SW480 (cell line): ENCODE data around the gene SPTBN2.
"Not testable (repeated sequence)": the region's sequence is repeated elsewhere in the genome, so short reads cannot be mapped to it uniquely, and the experiment has no call there.

Experiments
- DNase-seq: peaks from one replicate; pipeline ENCODE4 v3.0.0-alpha.2; 2016; ENCODE audit warnings: low spot score

Gene SPTBN2

DNA sequence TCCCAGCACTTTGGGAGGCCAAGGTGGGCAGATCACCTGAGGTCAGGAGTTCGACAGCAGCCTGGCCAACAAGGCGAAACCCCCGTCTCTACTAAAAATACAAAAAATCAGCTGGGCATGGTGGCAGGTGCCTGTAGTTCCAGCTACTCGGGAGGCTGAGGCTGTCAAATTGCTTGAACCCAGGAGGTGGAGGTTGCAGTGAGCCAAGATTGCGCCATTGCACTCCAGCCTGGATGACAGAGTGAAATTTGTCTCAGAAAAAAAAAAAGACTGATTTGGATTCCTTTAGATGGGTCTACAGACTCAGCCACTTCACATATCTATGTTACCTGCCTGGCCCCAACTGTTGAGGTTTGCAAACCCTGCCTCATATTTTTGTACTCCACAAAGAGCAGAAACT lies 4.8 kb downstream of the SPTBN2 start:
- DNase-seq = not testable (repeated sequence)

DNA sequence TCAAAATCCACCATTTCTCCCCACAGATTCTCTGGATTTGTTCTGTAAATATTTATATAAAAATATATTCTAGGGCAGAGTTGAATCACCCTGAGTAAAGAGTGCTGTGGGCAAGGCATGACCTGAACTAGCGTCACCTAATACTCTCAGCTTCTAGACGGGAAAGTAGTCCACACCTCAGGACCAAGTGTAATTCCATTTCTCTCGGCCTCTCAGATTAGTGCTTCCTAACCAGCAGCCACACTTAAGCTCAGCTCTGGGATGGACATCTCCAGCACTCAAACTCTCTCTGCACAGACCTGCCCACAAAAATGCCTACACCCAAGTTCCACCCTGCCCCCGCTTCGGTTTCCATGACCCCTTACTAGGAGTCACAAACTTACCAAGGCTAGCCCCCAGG lies 5.3 kb downstream of the SPTBN2 start:
- no peak for DNase-seq

DNA sequence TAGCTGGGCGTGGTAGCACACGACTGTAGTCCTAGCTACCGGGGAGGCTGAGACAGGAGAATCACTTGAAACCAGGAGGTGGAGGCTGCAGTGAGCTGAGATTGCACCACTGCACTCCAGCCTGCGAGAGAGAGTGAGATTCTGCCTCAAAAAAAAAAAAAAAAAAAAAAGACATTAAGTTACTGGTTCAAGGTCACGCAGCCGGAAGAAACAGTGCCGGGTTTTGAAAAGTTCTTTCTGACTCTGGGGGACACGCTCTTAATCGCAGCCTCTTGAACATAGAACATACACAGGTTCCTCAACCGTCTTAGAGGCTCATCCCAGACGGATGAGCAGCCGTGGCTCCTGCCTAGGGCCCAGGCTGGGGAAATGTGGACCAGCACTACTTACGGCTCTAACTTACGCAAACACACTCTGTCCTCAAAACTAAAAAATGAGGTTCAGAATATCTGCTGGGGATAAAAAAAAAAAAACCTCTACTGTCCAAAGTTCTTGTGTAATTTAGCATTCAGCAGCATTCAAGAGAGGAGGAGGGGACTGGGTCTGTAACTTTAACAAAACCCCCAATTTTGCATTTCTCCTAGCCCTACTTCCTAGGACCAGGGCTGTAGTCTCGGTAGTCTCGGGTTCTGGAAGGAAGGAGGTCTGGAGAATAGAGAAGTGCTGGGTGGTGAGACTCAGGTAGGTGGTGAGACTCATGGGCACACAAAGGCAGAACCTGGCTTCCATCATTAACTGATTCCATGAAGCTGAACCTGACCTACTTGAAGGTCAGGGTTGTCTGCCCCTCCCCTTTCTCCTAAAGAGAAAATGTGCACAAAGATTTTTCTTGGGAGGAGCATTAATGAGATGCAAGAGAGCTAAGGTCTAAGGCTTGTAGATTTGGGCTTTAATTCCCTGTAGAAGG lies 6.0 kb downstream of the SPTBN2 start:
- no peak for DNase-seq

DNA sequence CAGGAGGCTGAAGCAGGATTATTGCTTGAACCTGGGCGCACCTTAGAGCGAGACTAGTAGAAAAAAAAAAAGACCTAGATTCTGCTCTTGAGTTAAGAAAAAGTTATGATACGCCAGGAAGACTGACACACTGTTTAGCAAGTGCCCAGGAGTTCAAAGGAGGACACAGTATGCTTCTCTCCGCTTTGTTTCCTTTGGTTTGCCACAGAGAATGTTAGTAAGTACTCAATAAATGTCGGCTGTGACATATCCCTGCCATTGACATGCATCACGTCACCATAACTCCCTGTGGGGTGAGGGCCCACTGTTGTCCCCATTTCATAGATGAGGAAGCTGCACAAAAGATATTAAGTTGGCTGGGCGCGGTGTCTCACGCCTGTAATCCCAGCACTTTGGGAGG lies 7.1 kb downstream of the SPTBN2 start:
- DNase-seq = no peak

DNA sequence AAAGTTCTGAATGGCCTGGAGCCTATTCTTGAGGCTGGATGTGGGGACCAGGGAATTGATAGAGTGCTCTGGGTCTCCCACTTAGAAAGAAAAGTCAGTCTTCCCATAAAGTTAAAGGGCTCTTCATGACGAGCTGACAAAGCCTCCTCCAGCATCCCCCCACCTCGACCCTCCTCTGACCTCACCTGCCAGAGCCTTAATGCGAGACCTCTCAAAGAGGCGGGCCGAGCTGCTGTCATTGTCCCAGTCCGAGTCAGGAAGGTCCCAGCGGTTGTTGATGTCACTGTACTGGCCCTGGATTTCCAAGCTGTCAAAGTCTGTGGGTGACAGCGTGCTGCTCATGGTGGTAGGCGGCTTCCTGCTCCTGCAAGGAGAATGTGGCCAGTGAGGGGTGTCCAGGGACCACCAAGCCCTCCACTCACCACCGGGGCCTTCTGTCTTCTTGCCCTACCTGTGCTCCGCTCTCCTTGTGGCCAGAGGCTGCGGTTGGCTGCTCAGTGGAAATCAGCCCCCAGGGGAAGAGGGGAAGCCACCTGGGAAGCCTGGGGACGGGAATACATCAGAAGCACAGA lies 8.0 kb downstream of the SPTBN2 start:
- no peak for DNase-seq

DNA sequence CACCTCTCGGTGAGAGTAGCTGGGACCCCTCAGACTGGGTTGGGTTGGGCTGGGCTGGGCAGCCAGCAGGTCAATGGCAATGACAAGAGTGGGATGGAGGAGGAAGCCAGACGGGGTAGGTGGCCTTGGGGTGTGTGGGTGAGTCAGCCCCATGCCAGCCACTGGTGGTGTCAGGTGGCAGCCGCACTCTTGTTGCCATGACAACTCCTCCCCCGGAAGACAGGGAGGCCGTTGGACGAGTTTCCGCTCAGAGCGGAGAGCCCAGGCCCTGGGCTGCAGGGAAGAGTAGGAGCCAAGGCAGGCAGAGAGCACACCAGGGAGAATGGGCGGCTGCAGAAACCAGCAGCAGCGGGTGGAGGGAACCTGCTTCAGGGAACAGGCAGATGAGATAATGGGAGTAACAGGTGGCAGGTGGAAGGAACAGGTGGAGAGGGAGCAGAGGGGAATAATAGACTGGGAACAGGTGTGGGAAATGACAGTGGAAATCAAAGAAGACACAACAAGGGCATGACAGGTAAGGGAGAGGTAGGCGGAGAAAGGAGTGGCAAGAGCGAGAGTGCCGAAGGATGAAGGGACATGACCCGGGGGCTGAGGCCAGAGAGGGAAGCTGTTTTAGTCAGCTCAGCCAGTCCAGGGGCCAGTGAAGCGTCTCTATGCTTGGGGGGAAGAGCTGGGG lies 8.7 kb downstream of the SPTBN2 start:
- peak; percentile 97 for DNase-seq

DNA sequence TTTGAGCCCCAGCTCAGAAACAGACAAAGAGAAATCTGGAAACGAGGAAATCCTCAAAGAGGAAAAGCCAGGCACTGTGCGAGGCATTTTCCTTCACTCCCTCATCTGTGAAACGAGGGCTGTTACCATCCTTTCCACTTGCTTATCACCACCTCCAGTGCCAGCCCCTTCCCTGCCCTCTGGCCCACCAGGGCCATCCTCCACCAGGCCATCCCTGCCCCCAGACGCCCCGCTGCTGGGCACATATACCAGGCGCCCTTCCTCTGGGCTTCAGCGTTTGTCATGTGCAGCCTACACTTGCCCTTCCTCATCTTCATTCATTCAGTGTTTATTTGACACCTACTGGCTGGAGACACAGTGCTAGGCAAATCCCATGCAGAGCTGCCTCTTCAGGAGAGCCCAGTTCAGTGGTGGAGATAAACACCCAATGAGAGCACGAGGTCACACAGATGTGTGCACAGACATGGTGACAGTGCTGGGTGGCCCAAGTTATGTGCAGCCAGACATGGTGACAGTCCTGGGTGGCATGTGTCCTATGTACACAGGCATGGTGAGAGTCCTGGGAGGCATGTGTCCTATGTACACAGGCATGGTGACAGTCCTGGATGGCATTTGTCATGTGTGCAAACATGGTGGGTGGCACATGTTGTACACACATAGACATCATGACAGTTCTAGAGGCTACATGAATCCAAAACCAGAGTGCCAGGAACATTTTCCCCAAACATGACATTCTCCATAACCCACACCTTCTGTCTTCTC lies 9.7 kb downstream of the SPTBN2 start:
- DNase-seq = no peak

DNA sequence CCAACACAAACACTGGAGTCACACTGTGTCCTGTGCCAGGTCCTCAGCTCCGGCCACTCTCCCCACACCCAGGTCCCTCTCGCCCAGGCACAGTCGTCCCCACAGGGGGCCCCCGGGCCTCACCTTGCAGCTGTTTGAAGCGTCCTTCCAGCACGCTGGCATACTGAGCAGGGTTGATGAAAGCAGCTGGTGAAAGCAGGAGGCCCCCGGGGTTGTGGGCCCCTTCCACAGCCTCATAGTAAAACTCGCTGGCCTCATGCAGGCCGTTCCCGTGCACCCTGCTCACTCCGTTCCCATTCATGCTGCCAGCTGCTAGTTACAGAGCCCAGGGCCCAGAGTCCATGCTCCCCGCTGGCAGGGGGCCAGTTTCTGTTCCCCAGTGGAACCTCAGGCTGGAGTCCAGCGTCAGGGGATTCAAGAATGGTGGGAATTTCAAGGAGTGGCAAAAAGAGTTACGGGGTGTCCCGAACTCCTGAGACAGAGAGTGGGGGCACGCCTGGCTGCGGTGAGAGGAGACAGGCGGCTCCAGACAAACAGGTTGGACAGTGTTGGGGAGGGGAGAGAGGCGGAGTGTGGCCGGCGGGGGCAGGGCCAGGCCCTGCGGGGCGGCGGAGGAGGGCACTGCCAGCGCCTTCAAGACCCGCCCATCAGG lies 10.6 kb downstream of the SPTBN2 start:
- no peak for DNase-seq

DNA sequence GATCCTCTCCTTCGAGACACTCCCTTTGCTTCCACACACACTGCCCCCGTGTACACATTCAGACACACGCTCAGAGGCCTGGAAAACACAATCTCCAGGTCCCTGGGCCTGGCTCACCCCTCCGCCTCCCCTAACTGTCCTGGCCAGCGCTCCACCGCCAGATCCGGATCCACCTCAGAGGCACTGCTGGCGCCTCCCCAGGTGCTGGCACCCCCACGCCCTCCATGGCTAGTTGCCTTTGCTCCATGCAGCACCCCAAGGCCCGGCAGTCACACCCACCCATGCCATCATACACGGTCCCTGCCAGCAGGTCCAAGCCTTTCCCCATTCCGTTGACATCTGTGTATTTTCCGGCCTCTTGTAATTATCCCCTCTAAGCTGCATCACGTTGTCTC lies 11.1 kb downstream of the SPTBN2 start:
- no peak for DNase-seq

DNA sequence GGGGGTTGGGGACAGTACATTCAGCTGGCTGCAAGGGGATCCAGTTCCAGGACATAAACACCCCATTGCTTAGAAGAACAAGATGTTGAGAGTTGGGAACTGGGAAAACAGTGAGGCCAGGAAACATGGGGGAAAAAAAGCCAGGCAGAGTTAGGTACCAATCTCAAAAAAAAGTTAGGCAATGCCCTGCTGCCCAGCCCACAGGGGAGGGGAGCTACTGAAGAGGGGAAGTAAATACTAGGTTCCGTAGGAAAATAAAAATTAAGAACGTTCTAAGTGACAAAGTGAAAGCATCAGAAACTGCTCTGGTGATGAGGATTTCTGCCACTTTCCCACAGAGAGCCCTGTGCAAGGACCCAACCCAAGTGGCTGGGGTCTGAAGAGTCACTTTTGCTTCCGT lies 12.0 kb downstream of the SPTBN2 start:
- DNase-seq = no peak

DNA sequence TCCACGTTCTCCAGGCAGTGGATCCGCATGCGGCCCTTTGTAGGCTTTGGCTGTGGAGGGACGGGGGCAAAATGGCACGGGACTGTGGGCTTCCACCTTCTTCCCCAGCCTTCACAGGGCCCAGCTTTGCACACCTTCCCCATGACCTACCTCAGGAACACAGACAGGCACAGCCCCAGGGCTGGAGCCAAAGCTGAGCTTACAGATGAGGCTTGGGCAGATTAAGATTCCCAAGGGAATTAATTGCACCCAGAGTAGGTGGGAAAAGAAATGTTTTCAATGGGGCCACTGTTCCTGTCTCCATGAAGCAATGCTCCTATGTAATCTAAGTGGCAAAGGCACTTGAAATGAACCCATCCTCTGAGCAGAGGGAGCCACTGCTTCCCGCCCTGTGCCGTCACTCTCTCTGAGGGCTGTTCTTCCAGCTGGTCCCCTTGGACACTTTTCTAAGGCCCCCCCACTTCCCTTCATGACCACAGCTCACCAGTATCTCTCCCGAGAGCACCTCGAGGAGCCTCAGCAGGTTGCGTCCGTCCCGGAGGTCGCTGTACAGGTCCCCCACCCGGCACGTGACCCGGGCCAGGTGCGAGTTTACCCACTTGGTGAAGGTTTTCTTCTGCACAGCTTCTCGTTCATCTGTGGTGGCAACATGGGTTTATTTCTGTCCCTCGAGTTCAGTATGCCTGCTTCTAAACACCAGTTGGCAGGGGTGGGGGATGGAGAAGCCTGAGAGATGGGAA lies 13.5 kb downstream of the SPTBN2 start:
- DNase-seq = no peak

DNA sequence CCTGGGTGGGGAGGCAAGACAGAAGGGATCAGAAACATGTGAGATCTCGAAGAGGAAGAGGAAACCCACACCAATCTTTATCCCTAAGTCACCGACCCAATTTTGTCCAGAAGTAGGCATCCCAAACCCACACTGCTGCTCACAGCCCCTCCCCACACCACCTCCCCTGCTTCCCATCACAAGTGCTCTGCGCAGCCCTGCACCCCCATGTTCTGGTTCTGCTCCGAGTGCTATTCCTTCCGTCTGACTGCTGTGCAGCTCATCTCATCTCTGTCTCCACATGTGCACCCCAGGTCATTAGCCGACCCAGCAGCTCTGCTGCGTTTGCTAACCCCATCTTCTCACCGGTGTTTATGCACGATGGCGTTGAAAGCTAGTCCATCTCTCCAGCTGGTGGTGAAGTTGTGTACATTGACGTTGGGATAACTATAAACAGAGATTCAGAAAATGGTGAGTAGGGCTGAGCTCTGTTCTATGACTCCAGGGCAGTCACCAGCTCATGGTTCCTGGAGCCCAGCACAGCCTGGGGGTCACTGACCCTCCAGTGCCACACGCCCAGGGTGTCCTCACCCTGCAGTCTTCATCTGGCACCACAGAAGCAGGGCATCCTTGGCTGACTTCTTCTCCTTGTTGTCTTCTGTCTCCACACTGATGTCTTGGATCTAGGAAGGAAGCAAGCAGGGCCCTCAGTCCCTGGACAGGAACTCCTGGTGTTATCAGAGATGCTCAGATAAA lies 15.1 kb downstream of the SPTBN2 start:
- DNase-seq = no peak

DNA sequence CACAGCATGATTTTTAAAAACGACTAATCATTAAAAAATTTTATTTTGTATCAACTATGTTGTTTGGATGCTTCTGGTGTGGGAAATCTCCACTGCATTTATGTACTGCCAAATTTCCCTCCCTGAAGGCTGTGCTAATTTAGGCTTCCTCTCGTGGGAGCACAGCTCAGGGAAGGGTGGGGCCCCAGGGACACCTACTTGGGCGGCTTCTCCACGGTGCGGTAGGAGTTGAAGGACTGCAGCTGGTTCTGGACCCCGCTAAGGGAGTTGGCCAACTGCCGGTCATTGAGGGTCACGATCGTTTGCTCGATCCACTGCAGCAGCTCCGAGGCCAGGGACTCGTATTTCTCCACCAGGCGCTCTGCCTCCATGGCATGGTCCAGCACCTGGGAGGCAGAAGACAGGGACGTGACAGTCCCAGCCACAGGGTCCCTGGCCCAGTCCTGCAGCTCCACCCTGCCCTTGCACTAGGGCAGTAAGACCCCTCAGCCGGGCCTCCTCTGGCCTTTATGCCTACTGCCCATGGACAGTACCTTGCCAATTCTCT lies 18.6 kb downstream of the SPTBN2 start:
- no peak for DNase-seq

DNA sequence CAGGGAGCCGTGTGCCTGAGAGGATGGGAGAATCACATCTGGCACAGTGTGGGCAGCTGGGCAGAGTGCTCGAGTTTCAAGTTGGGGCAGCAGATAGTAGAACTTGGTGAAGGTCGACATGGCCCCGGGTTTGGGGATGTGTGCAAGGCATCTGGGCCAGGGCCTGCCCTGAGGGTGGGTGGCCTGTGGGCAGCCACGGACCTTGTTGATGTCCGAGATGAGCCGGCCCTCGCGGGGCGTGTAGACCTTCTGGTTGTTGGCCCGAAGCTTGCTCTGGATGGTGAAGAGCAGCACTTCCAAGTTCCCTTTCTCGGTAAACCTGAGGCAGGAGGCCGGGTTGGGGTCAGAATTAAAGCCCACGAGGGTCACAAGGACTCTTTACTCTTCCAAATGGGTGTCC lies 20.3 kb downstream of the SPTBN2 start:
- DNase-seq = no peak

DNA sequence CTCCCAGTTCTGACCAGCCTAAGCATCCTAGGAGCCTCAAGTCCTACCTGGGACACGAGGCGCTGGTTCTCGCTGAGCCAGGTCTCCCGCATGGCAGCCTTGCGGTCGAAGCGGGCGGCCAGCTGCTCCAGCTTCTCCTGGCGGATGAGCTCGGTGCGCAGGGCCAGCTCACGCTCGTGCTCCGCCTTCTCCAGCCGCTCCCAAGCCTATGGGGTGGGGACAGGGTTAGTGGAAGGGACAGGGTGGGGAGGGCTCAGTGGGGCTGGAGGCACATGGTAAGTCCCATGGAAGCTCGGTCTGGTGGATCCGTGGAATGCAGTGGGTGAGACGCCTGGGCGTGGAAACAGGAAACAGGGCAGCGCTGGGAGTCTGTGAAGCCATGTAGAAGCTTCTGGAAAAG lies 20.9 kb downstream of the SPTBN2 start:
- DNase-seq = no peak

DNA sequence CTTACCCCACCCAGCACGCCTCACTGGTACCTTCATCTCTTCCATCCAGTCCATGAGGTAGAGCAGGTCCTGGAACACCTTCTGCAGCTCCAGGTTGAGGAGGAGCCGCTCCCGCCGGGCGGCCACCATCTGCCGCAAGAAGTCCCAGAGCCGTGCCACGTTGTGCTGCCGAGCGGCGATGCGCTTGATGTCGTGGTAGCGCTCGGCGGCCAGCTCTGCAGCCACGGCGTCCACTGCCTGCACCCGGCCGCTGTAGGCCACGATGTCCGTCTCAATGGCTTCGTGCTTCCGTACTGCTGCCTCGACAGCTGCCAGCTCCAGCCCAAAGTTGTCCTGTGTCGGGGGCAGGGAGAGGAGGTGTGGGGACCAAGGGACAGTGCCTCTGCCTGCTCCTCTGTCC lies 21.5 kb downstream of the SPTBN2 start:
- no peak for DNase-seq

DNA sequence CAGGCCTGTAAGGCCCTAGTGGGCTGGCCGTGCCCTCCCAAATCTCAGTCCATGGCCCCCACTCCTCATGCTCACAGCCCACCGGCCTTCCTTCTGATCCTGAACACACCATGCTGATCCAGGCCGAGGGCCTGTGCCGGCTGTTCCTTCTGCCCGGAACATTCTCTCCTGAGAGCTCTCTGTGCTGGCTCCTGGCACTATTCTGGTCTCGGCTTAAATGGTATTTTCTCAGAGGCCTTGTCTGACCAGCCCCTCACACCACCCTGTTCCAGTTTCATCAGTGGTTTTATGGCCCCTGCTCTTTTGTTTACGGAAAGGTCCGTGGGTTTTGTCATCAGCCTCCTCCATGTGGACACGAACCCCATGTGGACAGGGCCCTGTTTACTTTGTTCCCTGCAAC lies 22.0 kb downstream of the SPTBN2 start:
- DNase-seq = no peak

DNA sequence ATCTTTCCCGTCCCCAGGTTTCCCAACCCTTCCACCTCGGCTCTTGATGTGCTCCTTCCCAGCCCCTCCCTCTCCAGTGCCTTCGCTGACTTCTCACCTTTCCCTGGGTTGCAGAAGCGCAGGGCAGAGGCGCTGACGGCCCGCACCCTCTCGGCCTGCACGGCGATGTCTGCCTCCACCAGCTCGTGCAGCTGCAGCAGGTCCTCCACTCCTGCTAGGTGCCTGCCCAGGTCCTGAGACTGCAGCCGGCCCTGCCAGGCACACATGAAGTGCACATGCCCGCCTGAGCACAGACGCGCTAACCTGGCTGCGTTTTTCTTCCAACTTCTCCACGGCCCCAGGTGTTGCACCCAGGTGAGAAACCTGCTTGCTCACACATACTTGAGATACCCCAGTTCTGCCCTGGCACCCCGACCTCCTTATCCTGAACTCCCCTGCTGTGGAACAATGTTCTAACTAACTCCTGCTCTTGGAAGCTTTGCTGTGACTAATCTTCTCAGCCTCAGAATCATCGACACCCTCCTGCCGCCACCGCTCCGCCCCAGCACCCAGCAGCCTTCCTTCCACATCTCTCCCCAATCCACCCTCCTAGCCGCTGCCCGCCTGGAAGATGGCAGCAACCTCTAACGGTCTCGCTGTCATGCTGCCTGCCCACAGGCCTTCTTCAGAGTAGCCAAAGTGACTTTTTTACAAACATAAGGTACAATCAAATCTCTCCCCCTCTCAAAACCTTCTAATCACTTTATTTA lies 23.3 kb downstream of the SPTBN2 start:
- no peak for DNase-seq

DNA sequence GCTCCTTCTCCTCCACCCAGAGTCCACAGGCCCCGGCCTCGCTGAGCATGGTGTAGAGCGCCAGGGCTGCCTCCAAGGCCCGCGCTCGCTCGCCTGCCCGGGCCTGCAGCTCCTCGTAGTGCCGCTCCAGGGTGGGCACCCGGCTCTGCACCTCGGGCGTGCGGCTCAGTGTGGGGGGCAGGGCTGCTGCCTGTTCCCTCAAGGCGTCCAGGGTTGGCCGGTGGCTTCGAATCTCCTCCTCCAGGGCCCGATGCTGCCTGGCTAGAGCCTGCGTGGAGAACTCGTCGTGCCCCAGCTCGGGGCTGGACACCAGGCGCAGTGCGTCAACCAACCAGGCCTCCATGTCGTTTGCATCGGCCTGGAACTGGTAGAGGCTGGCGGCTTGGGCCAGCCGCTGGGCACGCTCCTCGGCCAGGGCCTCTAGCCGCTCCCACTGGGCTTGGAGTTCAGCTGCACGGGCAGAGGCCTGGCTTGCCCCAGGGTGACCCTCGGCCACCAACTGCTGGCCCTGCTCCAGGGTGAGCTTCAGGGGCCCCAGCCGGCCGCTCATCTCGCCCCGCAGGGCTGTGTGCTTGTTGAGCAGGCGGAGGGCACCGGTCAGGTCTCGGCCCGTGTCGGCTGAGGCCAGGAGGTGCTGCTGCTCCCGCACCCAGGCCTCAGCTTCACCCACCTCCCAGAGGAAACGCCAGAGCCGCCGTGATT lies 24.2 kb downstream of the SPTBN2 start:
- DNase-seq = no peak
